ENCODE measurements around the gene MED12L. TPM values are rescaled to one million over a fixed set of nuclear protein-coding genes. Genes with fewer than 3 reads are reported as not detected.
"Not testable (repeated sequence)": the region's sequence is repeated elsewhere in the genome, so short reads cannot be mapped to it uniquely, and the experiment has no call there.

The MED12L gene
- total and polyA plus RNA-seq, 2 donors from 2014 or later: 0.13 to 0.82 TPM

- FAIRE-seq (no peak), DNase-seq (no peak)
- H3K27me3 ChIP-seq (ENCODE audit: control insufficient read depth, insufficient read depth, low read length): no peaks in the 10 kb centered on the region
- H3K4me1 ChIP-seq (ENCODE audit: control insufficient read depth in 2 of 3, insufficient read depth in 2 of 3, low read depth in 1 of 3, low read length in 3 of 3): no peaks in the 10 kb centered on the region
- H3K4me3 ChIP-seq (ENCODE audit: low read length in 3 of 3): no peak overlapping the region
- no peak overlapping the region for H3K9ac ChIP-seq (ENCODE audit: low read length in 3 of 3)
- no peak for TF ChIP-seq CTCF (IDR thresholded peaks at IDR 0.05; ENCODE audit: borderline replicate concordance, extremely low read depth, insufficient read depth)
- intact Hi-C loops (cut with DNase I): no loop called here
- H3K36me3 ChIP-seq (ENCODE audit: control insufficient read depth in 2 of 3, insufficient read depth in 3 of 3, low read length in 3 of 3): no peaks in the 10 kb centered on the region
- no peaks in the 10 kb centered on the region for H3K9me3 ChIP-seq (ENCODE audit: control insufficient read depth in 2 of 3, insufficient read depth in 1 of 3, low read length in 3 of 3)
- no peak overlapping the region for H3K27ac ChIP-seq (ENCODE audit: low read depth in 2 of 2, low read length in 2 of 2)
These were observed 11.2 kb upstream of the MED12L start for GRCh38 chr3:151074256-151074655.

GRCh38 chr3:151075869-151076562 lies 9.4 kb upstream of the MED12L start:
- no peak for FAIRE-seq

GRCh38 chr3:151076626-151077025 lies 8.8 kb upstream of the MED12L start:
- FAIRE-seq: no peak
- intact Hi-C loops (cut with DNase I): no loop called here
- Histone ChIP-seq H3K27me3 (ENCODE audit: control insufficient read depth, insufficient read depth, low read length) (no peaks in the 10 kb centered on the region), H3K36me3 (ENCODE audit: control insufficient read depth in 2 of 3, insufficient read depth in 3 of 3, low read length in 3 of 3) (no peaks in the 10 kb centered on the region), H3K9ac (ENCODE audit: low read length in 3 of 3) (no peak overlapping the region), H3K4me1 (ENCODE audit: control insufficient read depth in 2 of 3, insufficient read depth in 2 of 3, low read depth in 1 of 3, low read length in 3 of 3) (no peaks in the 10 kb centered on the region), H3K27ac (ENCODE audit: low read depth in 2 of 2, low read length in 2 of 2) (no peak overlapping the region), H3K9me3 (ENCODE audit: control insufficient read depth in 2 of 3, insufficient read depth in 1 of 3, low read length in 3 of 3) (no peaks in the 10 kb centered on the region), H3K4me3 (ENCODE audit: low read length in 3 of 3) (no peak overlapping the region)
- no peak for TF ChIP-seq CTCF (IDR thresholded peaks at IDR 0.05; ENCODE audit: borderline replicate concordance, extremely low read depth, insufficient read depth)
- no peak for DNase-seq

More at GRCh38 chr3:151075869-151076562, 9.4 kb upstream of the MED12L start:
- Histone ChIP-seq H3K9ac (ENCODE audit: low read length in 3 of 3) (no peak overlapping the region), H3K36me3 (ENCODE audit: control insufficient read depth in 2 of 3, insufficient read depth in 3 of 3, low read length in 3 of 3) (no peaks in the 10 kb centered on the region), H3K27me3 (ENCODE audit: control insufficient read depth, insufficient read depth, low read length) (no peaks in the 10 kb centered on the region), H3K27ac (ENCODE audit: low read depth in 2 of 2, low read length in 2 of 2) (no peak overlapping the region), H3K9me3 (ENCODE audit: control insufficient read depth in 2 of 3, insufficient read depth in 1 of 3, low read length in 3 of 3) (no peaks in the 10 kb centered on the region), H3K4me3 (ENCODE audit: low read length in 3 of 3) (no peak overlapping the region), H3K4me1 (ENCODE audit: control insufficient read depth in 2 of 3, insufficient read depth in 2 of 3, low read depth in 1 of 3, low read length in 3 of 3) (no peaks in the 10 kb centered on the region)
- TF ChIP-seq CTCF (IDR thresholded peaks at IDR 0.05; ENCODE audit: borderline replicate concordance, extremely low read depth, insufficient read depth): no peak
- DNase-seq: no peak
- intact Hi-C loops (cut with DNase I): no loop called here

GRCh38 chr3:151081082-151081481 lies 4.4 kb upstream of the MED12L start:
- not testable (repeated sequence) for FAIRE-seq

More at GRCh38 chr3:151081082-151081481, 4.4 kb upstream of the MED12L start:
- H3K9me3 ChIP-seq (ENCODE audit: control insufficient read depth in 2 of 3, insufficient read depth in 1 of 3, low read length in 3 of 3); H3K27me3 ChIP-seq (ENCODE audit: control insufficient read depth, insufficient read depth, low read length); H3K27ac ChIP-seq (ENCODE audit: low read depth in 2 of 2, low read length in 2 of 2); H3K4me3 ChIP-seq (ENCODE audit: low read length in 3 of 3); DNase-seq; intact Hi-C loops (cut with DNase I); H3K36me3 ChIP-seq (ENCODE audit: control insufficient read depth in 2 of 3, insufficient read depth in 3 of 3, low read length in 3 of 3); H3K9ac ChIP-seq (ENCODE audit: low read length in 3 of 3); H3K4me1 ChIP-seq (ENCODE audit: control insufficient read depth in 2 of 3, insufficient read depth in 2 of 3, low read depth in 1 of 3, low read length in 3 of 3): not testable (repeated sequence)

All from kidney (tissue), 14 donors.